Measurements from ENCODE around the gene KITLG.
A peak's percentile ranks its signal among the peaks of the same experiment; 100 is the strongest.
"Not testable (repeated sequence)": the region's sequence is repeated elsewhere in the genome, so short reads cannot be mapped to it uniquely, and the experiment has no call there.

The KITLG gene

DNA sequence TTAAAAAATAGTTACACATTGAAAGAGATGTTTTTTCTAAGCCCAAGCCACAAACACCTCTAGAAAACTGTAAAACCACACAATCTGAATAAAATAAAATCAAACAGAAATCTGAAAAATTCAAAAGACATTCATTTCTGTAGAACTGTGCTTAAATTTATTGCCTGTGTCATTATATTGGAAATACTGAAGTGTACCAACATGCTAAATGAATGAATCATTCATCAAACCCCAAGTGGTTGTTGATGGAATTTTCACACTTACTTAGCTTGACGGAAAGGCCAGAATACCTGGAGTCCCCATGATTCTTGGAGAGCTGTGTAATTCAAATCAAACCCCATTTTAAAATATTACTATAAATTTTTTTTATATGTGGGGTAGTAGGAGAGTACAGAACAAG, 2.7 kb downstream of the KITLG start:
- FAIRE-seq: peak; percentile 82
- DNase-seq (ENCODE audit: low spot score): peak; percentile 35

GRCh38 chr12:88576866-88577265, 3.4 kb downstream of the KITLG start:
- FAIRE-seq: no peak

DNA sequence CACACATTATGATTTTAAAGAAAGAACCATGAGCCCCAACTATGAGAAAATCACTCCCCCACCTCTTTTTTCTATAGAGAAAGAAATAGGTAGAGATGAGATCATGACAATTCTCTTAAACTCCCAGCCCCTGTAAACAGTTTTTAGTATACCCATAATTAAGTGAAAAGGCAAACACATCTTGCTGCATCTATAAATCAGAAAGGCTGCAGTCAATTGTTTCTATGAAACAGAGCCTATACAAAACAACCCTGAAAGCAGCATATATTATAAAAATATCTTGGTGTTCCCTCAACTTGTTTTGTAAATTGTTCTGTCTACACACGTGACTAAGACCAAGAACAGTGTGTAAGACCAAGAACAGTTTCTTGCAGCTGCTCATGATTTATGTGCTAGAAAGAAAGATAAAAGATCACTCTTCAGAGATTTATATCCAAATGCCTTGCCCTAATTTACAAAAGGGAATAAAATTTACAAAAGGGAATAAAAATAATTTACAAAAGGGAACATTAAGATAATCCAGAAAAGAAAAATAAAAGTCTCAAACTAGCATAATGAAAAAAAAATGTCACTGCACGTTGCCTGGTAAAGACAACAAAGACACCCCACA, 4.8 kb downstream of the KITLG start:
- DNase-seq (ENCODE audit: low spot score): no peak
- FAIRE-seq: no peak

More at GRCh38 chr12:88576866-88577265, 3.4 kb downstream of the KITLG start:
- DNase-seq (ENCODE audit: low spot score): no peak

- DNase-seq (ENCODE audit: low spot score): no peak
- no peak for FAIRE-seq
Measured at GRCh38 chr12:88574278-88574677, 6.0 kb downstream of the KITLG start.

DNA sequence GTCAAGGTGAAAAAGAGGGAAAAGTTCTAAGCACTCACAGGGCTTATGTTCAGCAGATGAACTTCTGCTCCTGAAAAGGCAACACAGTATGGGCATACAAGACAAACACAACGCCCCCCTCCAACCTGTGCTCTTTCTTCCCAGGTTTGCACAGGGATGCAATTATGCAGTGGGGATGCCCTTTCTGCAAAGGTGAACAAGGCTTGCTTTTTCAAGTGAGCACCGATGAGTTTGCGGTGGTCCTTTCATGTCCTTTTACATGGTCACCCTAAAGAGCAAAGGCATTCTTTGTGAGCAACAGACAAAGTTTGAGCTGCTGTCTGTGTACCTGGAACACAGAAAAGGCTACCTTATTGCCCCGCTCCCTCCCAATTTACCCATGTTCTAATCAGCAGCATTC, 6.7 kb downstream of the KITLG start:
- FAIRE-seq (no peak), DNase-seq (ENCODE audit: low spot score) (no peak)

GRCh38 chr12:88572781-88573549, 7.3 kb downstream of the KITLG start:
- FAIRE-seq (peak; percentile 52), DNase-seq (ENCODE audit: low spot score) (no peak)

GRCh38 chr12:88571543-88571942, 8.7 kb downstream of the KITLG start:
- DNase-seq (ENCODE audit: low spot score): no peak

GRCh38 chr12:88570103-88570502, 10.2 kb downstream of the KITLG start:
- DNase-seq (ENCODE audit: low spot score) (peak; percentile 63), FAIRE-seq (peak; percentile 77)

More at GRCh38 chr12:88571543-88571942, 8.7 kb downstream of the KITLG start:
- no peak for FAIRE-seq

- DNase-seq (ENCODE audit: low spot score): no peak
- no peak for FAIRE-seq
Measured at GRCh38 chr12:88566430-88566829, 13.8 kb downstream of the KITLG start.

DNA sequence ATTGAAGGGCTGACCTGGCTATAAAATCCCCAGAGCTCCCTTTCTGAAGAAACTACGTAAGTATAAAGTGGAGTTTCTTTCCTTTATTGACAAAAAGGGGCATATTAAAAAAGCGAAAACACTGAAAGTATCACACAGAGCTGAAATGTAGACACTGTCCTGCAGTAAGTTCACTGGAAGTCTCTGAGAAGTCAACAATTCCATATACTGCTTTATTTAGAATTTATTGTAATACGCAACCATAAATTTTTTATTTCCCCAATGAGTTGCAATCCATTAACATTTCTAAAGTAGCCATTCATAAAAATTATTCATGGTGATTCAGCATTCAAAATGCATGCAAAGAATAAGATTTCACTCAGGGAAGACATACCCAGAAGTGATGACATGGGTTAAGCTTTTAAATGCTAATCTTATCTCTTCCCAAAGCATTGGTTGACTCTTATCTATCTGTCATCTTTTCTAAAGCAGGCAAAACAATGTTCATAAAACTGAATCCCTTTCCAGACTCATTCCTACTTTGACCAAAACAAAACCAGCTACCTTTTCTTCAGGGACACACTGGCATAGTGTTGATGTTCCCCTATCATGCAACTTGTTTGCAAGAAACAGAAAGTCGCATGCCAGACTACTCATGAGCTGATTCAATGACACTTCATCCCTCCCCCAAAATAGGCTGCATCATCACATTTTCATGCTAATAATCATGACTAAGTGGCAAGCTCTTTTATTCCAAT, 17.3 kb downstream of the KITLG start:
- no peak for DNase-seq (ENCODE audit: low spot score)
- no peak for FAIRE-seq

DNA sequence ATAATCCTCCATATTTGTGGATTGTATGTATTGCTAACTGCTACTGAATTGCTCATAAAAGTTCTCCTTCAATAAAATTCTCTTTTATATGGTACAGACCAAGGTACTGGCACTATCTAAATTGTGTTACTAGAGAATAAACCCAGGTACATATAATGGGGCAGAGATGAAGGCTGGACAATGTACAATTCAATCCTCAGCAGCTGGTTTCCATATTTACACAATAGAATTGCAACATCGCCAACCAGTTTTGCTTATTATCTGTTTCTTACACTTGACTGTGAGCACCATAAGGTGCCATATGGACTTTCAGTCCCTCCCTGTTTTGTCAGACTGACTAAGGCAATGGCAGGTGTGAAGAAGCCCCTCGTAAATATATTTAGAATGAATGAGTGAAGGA, 18.1 kb downstream of the KITLG start:
- no peak for DNase-seq (ENCODE audit: low spot score)
- no peak for FAIRE-seq

- DNase-seq (ENCODE audit: low spot score) (no peak), FAIRE-seq (no peak)
Measured at GRCh38 chr12:88559772-88560171, 20.5 kb downstream of the KITLG start.

- DNase-seq (ENCODE audit: low spot score): no peak
- no peak for FAIRE-seq
Measured at GRCh38 chr12:88559199-88559598, 21.1 kb downstream of the KITLG start.

DNA sequence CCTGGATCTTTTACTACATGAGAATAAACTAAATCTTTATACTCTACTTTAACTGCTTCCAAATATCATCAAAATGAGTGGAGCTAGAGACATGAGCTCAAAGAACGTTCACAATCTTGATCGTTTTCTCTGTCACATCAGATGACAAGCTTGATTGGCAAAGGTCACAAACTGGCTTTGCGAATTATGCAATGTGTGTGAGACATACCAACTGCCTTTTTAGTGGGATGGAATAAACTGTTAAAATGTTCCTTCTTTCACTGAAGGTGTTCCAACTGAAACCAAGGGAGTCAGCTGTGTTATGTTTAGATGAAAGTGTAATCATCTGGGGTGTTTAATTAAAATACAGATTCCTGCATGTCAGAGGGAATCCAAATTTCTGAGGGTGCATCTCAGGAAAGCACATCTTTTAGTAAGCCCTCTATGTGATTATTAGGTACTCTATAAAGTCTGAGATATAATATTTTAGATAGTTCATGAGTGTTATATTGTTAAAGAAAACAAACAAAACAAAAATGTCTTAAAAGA, 21.9 kb downstream of the KITLG start:
- DNase-seq (ENCODE audit: low spot score) (no peak), FAIRE-seq (no peak)

DNA sequence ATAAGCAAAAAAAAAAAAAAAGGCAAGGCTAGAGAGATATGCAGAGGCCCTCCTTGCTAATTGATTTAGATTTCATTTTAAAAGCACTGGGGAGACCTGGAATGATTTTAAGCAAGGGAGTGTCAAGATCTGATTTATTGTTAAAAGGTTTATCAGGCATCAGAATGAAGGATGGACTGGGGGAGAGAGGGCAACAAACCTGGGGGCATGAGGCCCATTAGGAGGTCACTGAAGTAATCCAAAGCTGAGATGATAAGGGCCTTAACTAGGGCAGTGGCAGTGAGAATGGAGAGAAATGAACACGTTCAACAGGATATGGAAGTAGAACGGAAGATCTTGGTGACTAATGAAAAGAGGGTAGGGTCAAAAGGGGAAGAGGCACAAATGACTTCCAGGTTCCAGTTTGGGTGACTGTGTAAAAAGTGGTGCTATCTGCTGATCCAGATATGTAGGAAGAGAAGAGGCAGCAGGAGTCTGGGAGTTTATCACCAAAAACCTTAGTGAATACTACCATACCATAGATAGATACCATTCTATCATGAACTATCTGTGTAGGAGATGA, 24.0 kb downstream of the KITLG start:
- FAIRE-seq: no peak

DNA sequence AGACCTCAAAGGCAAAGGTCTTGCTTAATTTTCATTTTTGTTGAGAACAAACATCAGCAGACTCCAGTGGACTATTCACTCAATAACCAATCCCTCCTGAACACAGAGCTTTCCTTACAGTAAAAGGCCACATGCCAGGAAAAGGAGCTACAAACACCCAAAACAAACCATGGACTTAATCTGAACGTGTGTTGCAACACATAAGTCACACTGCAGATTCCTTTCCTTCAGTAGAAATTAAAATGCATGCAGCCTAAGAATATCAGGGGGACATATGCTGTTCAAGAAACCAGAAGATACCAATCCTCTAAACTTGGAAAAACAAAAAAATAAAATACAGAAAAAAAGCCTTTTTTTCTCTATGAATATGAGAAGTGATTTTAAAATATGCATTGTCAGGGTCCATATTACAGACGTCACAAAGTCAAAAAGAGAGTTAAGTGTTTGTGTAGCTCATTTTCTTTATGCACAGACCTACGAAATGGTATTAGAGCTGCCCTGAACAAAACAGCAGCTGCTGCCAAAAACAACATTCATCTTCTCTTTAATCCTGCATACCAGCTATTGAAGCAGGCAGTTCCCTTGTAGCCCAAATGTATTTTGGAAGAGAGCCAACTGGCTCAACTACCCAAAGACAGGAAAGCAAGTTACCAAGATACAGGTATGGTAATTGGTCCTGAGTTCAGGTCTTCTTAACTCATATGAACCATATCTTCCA, 26.2 kb downstream of the KITLG start:
- no peak for FAIRE-seq
- DNase-seq (ENCODE audit: low spot score): peak; percentile 35

More for the DNA sequence above, 24.0 kb downstream of the KITLG start:
- no peak for DNase-seq (ENCODE audit: low spot score)

DNA sequence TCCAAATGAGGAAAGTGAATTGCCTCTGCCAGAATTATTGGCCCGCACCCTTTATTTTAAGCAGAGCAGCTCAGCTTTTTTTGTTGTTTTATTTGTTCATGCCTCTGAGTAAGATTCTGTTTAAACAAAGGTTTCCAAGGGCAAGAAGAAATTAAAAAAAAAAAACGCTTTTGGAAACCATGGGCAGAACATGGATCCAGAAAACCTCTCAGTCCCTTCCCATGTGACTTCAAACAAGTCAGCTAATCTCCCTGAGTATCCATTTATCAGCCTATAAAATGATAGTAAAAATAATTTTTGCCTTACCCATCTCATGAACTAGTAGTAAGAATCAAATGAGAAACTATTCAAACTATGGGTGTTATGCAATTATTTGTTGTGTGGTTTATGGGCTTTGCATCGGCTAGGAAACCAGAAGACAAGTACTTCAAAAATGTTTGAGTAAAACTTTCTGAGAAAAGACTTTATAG, 27.6 kb downstream of the KITLG start:
- DNase-seq (ENCODE audit: low spot score): no peak
- FAIRE-seq: no peak

GRCh38 chr12:88549929-88550328, 30.3 kb downstream of the KITLG start:
- FAIRE-seq: no peak
- DNase-seq (ENCODE audit: low spot score): no peak

DNA sequence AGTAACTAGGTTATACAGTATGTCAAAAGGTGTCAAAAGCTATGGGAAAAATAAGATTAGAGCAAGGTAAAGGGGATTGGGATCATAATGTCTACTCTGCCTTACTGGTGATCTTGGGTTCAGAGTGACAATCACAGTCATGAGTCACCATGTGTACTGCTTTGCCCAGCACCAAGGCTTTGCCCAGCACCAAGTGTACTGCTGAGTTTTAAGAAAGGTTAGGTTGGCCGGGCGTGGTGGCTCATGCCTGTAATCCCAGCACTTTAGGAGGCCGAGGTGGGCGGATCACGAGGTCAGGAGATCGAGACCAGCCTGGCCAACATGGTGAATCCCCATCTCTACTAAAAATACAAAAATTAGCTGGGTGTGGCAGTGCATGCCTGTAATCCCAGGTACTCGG, 32.3 kb downstream of the KITLG start:
- FAIRE-seq; DNase-seq (ENCODE audit: low spot score): not testable (repeated sequence)

DNA sequence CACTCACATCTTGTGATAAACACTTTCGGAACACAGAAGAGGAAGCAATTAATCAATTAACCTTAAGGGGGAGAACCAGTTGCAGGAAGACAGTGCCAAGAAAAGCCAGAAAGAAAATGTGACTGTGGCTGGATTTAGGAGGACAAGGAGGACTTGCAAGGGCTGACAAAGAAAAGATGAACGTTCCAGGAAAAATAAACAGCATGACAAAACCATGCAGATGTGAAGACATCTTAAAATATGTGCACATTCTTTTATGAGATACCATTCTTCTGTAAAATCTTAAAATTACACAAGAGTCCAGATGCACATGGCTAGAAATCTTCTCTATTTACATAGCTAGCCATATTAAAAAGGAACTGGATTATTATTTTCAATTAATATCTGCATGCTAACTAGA, 33.4 kb downstream of the KITLG start:
- no peak for FAIRE-seq
- no peak for DNase-seq (ENCODE audit: low spot score)

DNA sequence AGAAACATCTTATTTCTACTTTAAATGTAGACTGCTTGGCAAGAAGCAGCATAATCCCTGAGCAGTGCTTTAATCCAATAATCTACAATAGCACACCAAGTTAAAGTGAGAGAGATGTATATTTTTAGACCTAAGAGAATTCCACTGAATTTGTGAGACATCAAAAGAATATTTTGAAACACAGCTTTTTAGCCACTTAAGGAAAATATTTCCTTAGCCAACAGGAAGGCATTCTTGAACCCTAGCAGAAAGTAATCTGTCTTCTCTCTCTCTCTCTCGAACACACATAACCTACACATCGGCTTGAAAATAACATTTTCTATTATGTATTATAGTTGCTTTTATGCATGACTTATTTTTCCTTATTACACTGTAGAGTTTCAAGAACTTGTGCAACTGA, 34.0 kb downstream of the KITLG start:
- FAIRE-seq: no peak
- DNase-seq (ENCODE audit: low spot score): no peak
